ENCODE data around the gene DSCAM. TPM values are rescaled to one million over a fixed set of nuclear protein-coding genes. Genes with fewer than 3 reads are reported as not detected.
"Not testable (repeated sequence)": the region's sequence is repeated elsewhere in the genome, so short reads cannot be mapped to it uniquely, and the experiment has no call there.

Gene DSCAM
- total and polyA plus RNA-seq, 4 donors, result 8.2 to 27.7 (median 15.2) TPM

GRCh38 chr21:40047993-40048730 is 798.8 kb downstream of the DSCAM start:
- WGBS (ENCODE audit: insufficient coverage), result 48% methylated on average over 3 of the region's 5 CpGs
- no peaks in the 10 kb centered on the region for H3K9me3 ChIP-seq (ENCODE audit: control insufficient read depth, insufficient read depth, low read length)
- no peaks in the 10 kb centered on the region for H3K27me3 ChIP-seq (ENCODE audit: control insufficient read depth, insufficient read depth, low read length)
- peaks cover 8% of the 10 kb centered on the region for H3K36me3 ChIP-seq (ENCODE audit: control insufficient read depth, insufficient read depth, low read length)
- H3K27ac ChIP-seq (ENCODE audit: low read depth, low read length), result no peak overlapping the region
- peaks cover 32% of the 10 kb centered on the region for H3K4me1 ChIP-seq (ENCODE audit: control insufficient read depth, insufficient read depth, low read length)
- DNase-seq (ENCODE audit: low read depth in 4 of 6, low spot score in 6 of 6), result peak in 1 of 6 donors; percentile 27
- no peak overlapping the region for H3K4me3 ChIP-seq (ENCODE audit: low read depth, low read length)

- H3K4me1 ChIP-seq (ENCODE audit: control insufficient read depth, insufficient read depth, low read length), result peaks cover 24% of the 10 kb centered on the region
- H3K36me3 ChIP-seq (ENCODE audit: control insufficient read depth, insufficient read depth, low read length), result peaks cover 13% of the 10 kb centered on the region
- H3K27me3 ChIP-seq (ENCODE audit: control insufficient read depth, insufficient read depth, low read length), result no peaks in the 10 kb centered on the region
- H3K4me3 ChIP-seq (ENCODE audit: low read depth, low read length), result no peak overlapping the region
- H3K27ac ChIP-seq (ENCODE audit: low read depth, low read length), result no peak overlapping the region
- peak in 1 of 6 donors; percentile 38 for DNase-seq (ENCODE audit: low read depth in 4 of 6, low spot score in 6 of 6)
- H3K9me3 ChIP-seq (ENCODE audit: control insufficient read depth, insufficient read depth, low read length), result no peaks in the 10 kb centered on the region
- WGBS (ENCODE audit: insufficient coverage), result no CpG with 5 or more reads among the region's 2 CpGs
Measured at GRCh38 chr21:40047211-40047610, 799.7 kb downstream of the DSCAM start.

- H3K4me1 ChIP-seq (ENCODE audit: control insufficient read depth, insufficient read depth, low read length), result peaks cover 7% of the 10 kb centered on the region
- H3K27ac ChIP-seq (ENCODE audit: low read depth, low read length), result no peak overlapping the region
- no peak for DNase-seq (ENCODE audit: low read depth in 4 of 6, low spot score in 6 of 6)
- H3K4me3 ChIP-seq (ENCODE audit: low read depth, low read length), result no peak overlapping the region
- no peaks in the 10 kb centered on the region for H3K27me3 ChIP-seq (ENCODE audit: control insufficient read depth, insufficient read depth, low read length)
- 95% methylated on average over 7 of the region's 12 CpGs for WGBS (ENCODE audit: insufficient coverage)
- H3K9me3 ChIP-seq (ENCODE audit: control insufficient read depth, insufficient read depth, low read length), result no peaks in the 10 kb centered on the region
- H3K36me3 ChIP-seq (ENCODE audit: control insufficient read depth, insufficient read depth, low read length), result peaks cover 18% of the 10 kb centered on the region
Measured at GRCh38 chr21:40043866-40044265, 803.1 kb downstream of the DSCAM start.

- H3K36me3 ChIP-seq (ENCODE audit: control insufficient read depth, insufficient read depth, low read length), result peaks cover 18% of the 10 kb centered on the region
- no peak overlapping the region for H3K27ac ChIP-seq (ENCODE audit: low read depth, low read length)
- DNase-seq (ENCODE audit: low read depth in 4 of 6, low spot score in 6 of 6), result peak in 1 of 6 donors; percentile 30
- no peaks in the 10 kb centered on the region for H3K9me3 ChIP-seq (ENCODE audit: control insufficient read depth, insufficient read depth, low read length)
- 92% methylated on average over 2 of the region's 4 CpGs for WGBS (ENCODE audit: insufficient coverage)
- H3K4me3 ChIP-seq (ENCODE audit: low read depth, low read length), result no peak overlapping the region
- peaks cover 7% of the 10 kb centered on the region for H3K4me1 ChIP-seq (ENCODE audit: control insufficient read depth, insufficient read depth, low read length)
- H3K27me3 ChIP-seq (ENCODE audit: control insufficient read depth, insufficient read depth, low read length), result no peaks in the 10 kb centered on the region
Measured at GRCh38 chr21:40043423-40043822, 803.5 kb downstream of the DSCAM start.

- Histone ChIP-seq H3K4me3 (ENCODE audit: low read depth, low read length) (no peak overlapping the region), H3K27me3 (ENCODE audit: control insufficient read depth, insufficient read depth, low read length) (no peaks in the 10 kb centered on the region), H3K9me3 (ENCODE audit: control insufficient read depth, insufficient read depth, low read length) (no peaks in the 10 kb centered on the region), H3K27ac (ENCODE audit: low read depth, low read length) (no peak overlapping the region), H3K36me3 (ENCODE audit: control insufficient read depth, insufficient read depth, low read length) (peaks cover 18% of the 10 kb centered on the region), H3K4me1 (ENCODE audit: control insufficient read depth, insufficient read depth, low read length) (peaks cover 4% of the 10 kb centered on the region)
- DNase-seq (ENCODE audit: low read depth in 4 of 6, low spot score in 6 of 6), result no peak
- 94% methylated on average over 6 of the region's 6 CpGs for WGBS (ENCODE audit: insufficient coverage)
Measured at GRCh38 chr21:40041446-40041845, 805.5 kb downstream of the DSCAM start.

GRCh38 chr21:40033156-40033782 is 813.7 kb downstream of the DSCAM start:
- H3K4me1 ChIP-seq (ENCODE audit: control insufficient read depth, insufficient read depth, low read length); H3K27ac ChIP-seq (ENCODE audit: low read depth, low read length); H3K36me3 ChIP-seq (ENCODE audit: control insufficient read depth, insufficient read depth, low read length); H3K27me3 ChIP-seq (ENCODE audit: control insufficient read depth, insufficient read depth, low read length); H3K4me3 ChIP-seq (ENCODE audit: low read depth, low read length); H3K9me3 ChIP-seq (ENCODE audit: control insufficient read depth, insufficient read depth, low read length); DNase-seq (ENCODE audit: low read depth in 4 of 6, low spot score in 6 of 6): not testable (repeated sequence)
- 88% methylated on average over 14 of the region's 25 CpGs for WGBS (ENCODE audit: insufficient coverage)

- DNase-seq (ENCODE audit: low read depth in 4 of 6, low spot score in 6 of 6), result no peak
- H3K4me3 ChIP-seq (ENCODE audit: low read depth, low read length), result no peak overlapping the region
- H3K27ac ChIP-seq (ENCODE audit: low read depth, low read length), result no peak overlapping the region
- no peaks in the 10 kb centered on the region for H3K4me1 ChIP-seq (ENCODE audit: control insufficient read depth, insufficient read depth, low read length)
- H3K36me3 ChIP-seq (ENCODE audit: control insufficient read depth, insufficient read depth, low read length), result no peaks in the 10 kb centered on the region
- no peaks in the 10 kb centered on the region for H3K27me3 ChIP-seq (ENCODE audit: control insufficient read depth, insufficient read depth, low read length)
- no peaks in the 10 kb centered on the region for H3K9me3 ChIP-seq (ENCODE audit: control insufficient read depth, insufficient read depth, low read length)
- 98% methylated on average over 4 of the region's 6 CpGs for WGBS (ENCODE audit: insufficient coverage)
Measured at GRCh38 chr21:40029888-40030287, 817.1 kb downstream of the DSCAM start.

GRCh38 chr21:40028393-40028792 is 818.6 kb downstream of the DSCAM start:
- H3K4me3 ChIP-seq (ENCODE audit: low read depth, low read length); H3K9me3 ChIP-seq (ENCODE audit: control insufficient read depth, insufficient read depth, low read length); DNase-seq (ENCODE audit: low read depth in 4 of 6, low spot score in 6 of 6); H3K27ac ChIP-seq (ENCODE audit: low read depth, low read length); H3K27me3 ChIP-seq (ENCODE audit: control insufficient read depth, insufficient read depth, low read length); H3K36me3 ChIP-seq (ENCODE audit: control insufficient read depth, insufficient read depth, low read length); H3K4me1 ChIP-seq (ENCODE audit: control insufficient read depth, insufficient read depth, low read length): not testable (repeated sequence)
- 90% methylated on average over 14 of the region's 19 CpGs for WGBS (ENCODE audit: insufficient coverage)

- Histone ChIP-seq H3K4me3 (ENCODE audit: low read depth, low read length) (no peak overlapping the region), H3K27ac (ENCODE audit: low read depth, low read length) (no peak overlapping the region), H3K4me1 (ENCODE audit: control insufficient read depth, insufficient read depth, low read length) (no peaks in the 10 kb centered on the region), H3K9me3 (ENCODE audit: control insufficient read depth, insufficient read depth, low read length) (no peaks in the 10 kb centered on the region), H3K36me3 (ENCODE audit: control insufficient read depth, insufficient read depth, low read length) (no peaks in the 10 kb centered on the region), H3K27me3 (ENCODE audit: control insufficient read depth, insufficient read depth, low read length) (no peaks in the 10 kb centered on the region)
- peak in 1 of 6 donors; percentile 18 for DNase-seq (ENCODE audit: low read depth in 4 of 6, low spot score in 6 of 6)
- WGBS (ENCODE audit: insufficient coverage), result 81% methylated on average over 4 of the region's 5 CpGs
Measured at GRCh38 chr21:40021558-40022351, 825.2 kb downstream of the DSCAM start.

All from spinal cord (tissue), 10 donors.